Ammon's horn (tissue), 1 donor: ENCODE results near the gene RNF217.
A peak's percentile ranks its signal among the peaks of the same experiment; 100 is the strongest.

Source experiments
- DNase-seq: peaks from one replicate; pipeline ENCODE4 v3.0.0-alpha.2; 2016; ENCODE audit warnings: low spot score

The RNF217 gene

GRCh38 chr6:125099211-125100073 lies 137.2 kb downstream of the RNF217 start:
- DNase-seq, result peak; percentile 85

GRCh38 chr6:125100074-125100652 lies 137.9 kb downstream of the RNF217 start:
- DNase-seq, result no peak

- DNase-seq, result no peak
Observed at GRCh38 chr6:125101128-125101527, 138.9 kb downstream of the RNF217 start.

GRCh38 chr6:125101631-125102030 lies 139.4 kb downstream of the RNF217 start:
- no peak for DNase-seq

GRCh38 chr6:125102411-125102810 lies 140.2 kb downstream of the RNF217 start:
- no peak for DNase-seq

GRCh38 chr6:125102891-125103290 lies 140.7 kb downstream of the RNF217 start:
- no peak for DNase-seq

- peak; percentile 60 for DNase-seq
Observed at GRCh38 chr6:125104425-125104824, 142.2 kb downstream of the RNF217 start.

GRCh38 chr6:125107048-125107447 lies 144.8 kb downstream of the RNF217 start:
- no peak for DNase-seq

GRCh38 chr6:125107896-125108295 lies 145.7 kb downstream of the RNF217 start:
- no peak for DNase-seq

GRCh38 chr6:125110056-125110455 lies 147.8 kb downstream of the RNF217 start:
- no peak for DNase-seq

- DNase-seq, result no peak
Observed at GRCh38 chr6:125111219-125111983, 149.2 kb downstream of the RNF217 start.

GRCh38 chr6:125112934-125113333 lies 150.7 kb downstream of the RNF217 start:
- DNase-seq, result no peak

- peak; percentile 68 for DNase-seq
Observed at GRCh38 chr6:125114248-125114858, 152.1 kb downstream of the RNF217 start.

- DNase-seq, result no peak
Observed at GRCh38 chr6:125116170-125116569, 153.9 kb downstream of the RNF217 start.

- DNase-seq, result no peak
Observed at GRCh38 chr6:125116710-125117109, 154.5 kb downstream of the RNF217 start.

- DNase-seq, result no peak
Observed at GRCh38 chr6:125117818-125118217, 155.6 kb downstream of the RNF217 start.

GRCh38 chr6:125120054-125120590 lies 157.9 kb downstream of the RNF217 start:
- no peak for DNase-seq

- DNase-seq, result no peak
Observed at GRCh38 chr6:125121894-125122293, 159.7 kb downstream of the RNF217 start.

GRCh38 chr6:125123051-125123450 lies 160.8 kb downstream of the RNF217 start:
- no peak for DNase-seq

GRCh38 chr6:125123468-125124048 lies 161.3 kb downstream of the RNF217 start:
- DNase-seq, result no peak

GRCh38 chr6:125124049-125124669 lies 161.9 kb downstream of the RNF217 start:
- DNase-seq, result no peak
